ENCODE results near the gene OR51M1.

Gene OR51M1

GRCh38 chr11:5390210-5390609 is 6.6 kb downstream of the OR51M1 start:
- no peak for DNase-seq

DNA sequence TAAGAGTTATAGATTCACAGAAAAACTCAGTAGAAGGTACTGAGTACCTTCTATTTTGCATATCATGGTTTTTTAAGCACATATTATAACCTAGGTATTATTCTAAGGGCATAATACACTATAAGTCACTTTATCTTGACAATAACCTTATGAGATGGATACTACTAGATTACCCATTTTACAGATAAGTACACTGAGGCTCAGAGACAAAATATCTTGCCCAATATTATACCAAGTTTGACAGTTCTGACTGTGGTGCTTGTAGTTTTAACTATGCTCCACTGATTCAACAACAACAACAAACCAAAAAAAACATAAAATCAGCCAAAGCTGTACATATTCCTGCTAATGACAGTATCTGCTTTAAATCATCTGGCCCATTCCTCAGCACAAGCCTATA is 10.5 kb downstream of the OR51M1 start:
- no peak for DNase-seq

GRCh38 chr11:5398936-5399335 is 15.3 kb downstream of the OR51M1 start:
- no peak for DNase-seq

- no peak for DNase-seq
Observed at GRCh38 chr11:5405173-5405572, 21.6 kb downstream of the OR51M1 start.

GRCh38 chr11:5420993-5421392 is 37.4 kb downstream of the OR51M1 start:
- DNase-seq = no peak

DNA sequence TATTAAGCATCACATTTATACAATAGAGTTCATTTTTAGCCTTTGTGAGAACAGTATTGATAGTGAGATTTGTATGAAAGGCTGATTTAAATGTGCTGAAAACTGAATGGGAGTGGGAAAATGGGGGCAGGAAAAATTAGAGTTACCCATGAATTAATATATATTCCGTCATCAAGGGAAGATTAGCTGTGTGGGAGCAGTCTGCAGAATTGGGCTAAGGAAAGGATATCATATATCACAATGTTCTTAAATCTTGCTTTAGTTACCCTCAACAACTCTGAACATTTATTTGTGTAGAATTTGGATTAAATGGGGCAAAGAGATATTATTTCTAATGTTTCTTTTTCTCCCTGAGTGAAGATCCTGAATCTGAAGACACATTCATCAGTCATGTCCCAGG is 38.2 kb downstream of the OR51M1 start, which contains the start of gene OR51Q1:
Gene OR51Q1 (plus strand): TSS at position 301 of the 400 bp plus-strand sequence. CDS start 90 bp downstream, at position 391.
- no peak for DNase-seq

DNA sequence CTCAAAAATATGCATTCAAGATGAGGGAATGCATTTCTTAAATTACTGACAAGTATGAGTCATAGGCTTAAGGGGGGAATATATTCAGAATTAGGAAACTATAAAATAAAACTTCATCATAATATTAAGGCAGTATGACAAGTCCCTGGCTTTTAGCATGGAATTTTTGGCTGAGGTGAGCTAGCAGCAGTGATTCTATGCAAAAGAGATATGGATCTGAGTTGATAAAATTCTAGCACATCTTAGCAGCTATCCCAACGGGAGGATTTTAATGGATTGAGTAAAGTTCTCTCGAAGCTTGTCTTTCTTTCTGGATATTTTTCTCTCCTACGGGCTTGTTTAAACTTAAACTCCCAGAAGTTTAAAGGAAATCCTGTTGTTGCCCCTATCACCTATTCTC is 39.5 kb downstream of the OR51M1 start:
- no peak for DNase-seq

DNA sequence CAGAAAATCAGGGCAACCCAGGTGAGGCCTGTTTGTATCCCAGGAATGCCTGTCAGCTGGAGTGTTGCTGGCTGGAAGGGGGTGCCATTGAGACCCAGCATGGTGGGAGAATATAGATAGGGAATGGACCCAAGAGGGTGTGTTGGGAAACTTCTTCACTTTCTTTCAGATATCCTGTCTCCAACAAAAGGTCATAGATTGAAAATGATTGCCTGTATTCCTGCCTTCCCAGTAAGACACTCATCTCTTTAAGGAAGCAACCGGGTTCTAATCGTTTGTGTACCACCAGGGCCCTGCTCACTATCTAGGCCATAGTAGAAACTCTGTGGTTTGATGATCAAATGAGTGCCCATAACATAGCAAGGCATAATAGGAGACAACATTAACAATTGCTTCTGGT is 57.8 kb downstream of the OR51M1 start, which contains the start of gene OR51I1:
Gene OR51I1 (minus strand): TSS at position 101 of the 400 bp plus-strand sequence. CDS start 0 bp downstream, at position 101.
- no peak for DNase-seq
